Activated T-helper 17 cell treated with anti-CD3 and anti-CD28 coated beads, Interleukin-2, amount 50 U/mL, for 72 hours (primary cell): ENCODE data around the gene IQCB1. TPM values are rescaled to one million over a fixed set of nuclear protein-coding genes. Genes with fewer than 3 reads are reported as not detected.
A peak's percentile ranks its signal among the peaks of the same experiment; 100 is the strongest.
"Not testable (repeated sequence)": the region's sequence is repeated elsewhere in the genome, so short reads cannot be mapped to it uniquely, and the experiment has no call there.

ENCODE experiments used
- ATAC-seq: fragments of 150-1000 bp; cut with Tn5 transposase; replicated peaks from 2 replicates; pipeline ENCODE4 v1.10.0; 2021; ENCODE audit warnings: mild to moderate bottlenecking, moderate library complexity
- H3K27ac Mint-ChIP-seq: one replicate; pipeline ENCODE4 v1.8.0; 2022; ENCODE audit warnings: mixed read lengths
- H3K27me3 Mint-ChIP-seq: one replicate; pipeline ENCODE4 v1.8.0; 2022; ENCODE audit warnings: mixed read lengths
- H3K36me3 Mint-ChIP-seq: one replicate; pipeline ENCODE4 v1.8.0; 2022; ENCODE audit warnings: low read depth, mild to moderate bottlenecking, mixed read lengths
- H3K4me1 Mint-ChIP-seq: one replicate; pipeline ENCODE4 v1.8.0; 2022; ENCODE audit warnings: mixed read lengths
- H3K4me3 Mint-ChIP-seq: one replicate; pipeline ENCODE4 v1.8.0; 2022; ENCODE audit warnings: mild to moderate bottlenecking, mixed read lengths
- H3K9me3 Mint-ChIP-seq: one replicate; pipeline ENCODE4 v1.8.0; 2022; ENCODE audit warnings: mixed read lengths
- total RNA-seq, 2 donors: library from RNA; stranded (reverse); gene quantifications; one replicate each; pipeline ENCODE4 v1.2.3, GENCODE V29; 2022

The IQCB1 gene
- total RNA-seq, 2 donors from 2014 or later: 41.7 to 47.5 TPM

DNA sequence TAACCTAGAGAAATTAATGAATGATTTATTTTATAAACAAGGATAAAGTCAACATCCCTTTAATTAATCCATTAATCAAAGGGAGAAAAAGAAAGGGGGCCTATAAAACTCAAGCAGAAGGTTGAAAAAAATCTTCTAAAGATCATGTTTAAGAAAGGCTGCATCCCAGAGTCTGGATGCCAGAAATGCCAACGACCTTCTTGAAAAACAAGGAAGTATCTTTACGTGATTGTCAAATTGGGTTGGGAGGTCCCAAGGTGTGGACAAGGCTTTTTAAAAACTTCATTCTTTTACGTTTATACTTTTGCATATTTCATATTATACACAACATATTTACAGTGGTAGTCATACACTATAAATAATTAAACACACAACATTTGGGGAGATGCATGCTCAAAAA, 86.9 kb downstream of the IQCB1 start:
- no peak overlapping the region for H3K4me3 Mint-ChIP-seq
- peaks cover 3% of the 10 kb centered on the region for H3K36me3 Mint-ChIP-seq
- peaks cover 3% of the 10 kb centered on the region for H3K4me1 Mint-ChIP-seq
- H3K27me3 Mint-ChIP-seq: peaks cover 9% of the 10 kb centered on the region
- ATAC-seq: no peak
- no peak overlapping the region for H3K27ac Mint-ChIP-seq
- no peaks in the 10 kb centered on the region for H3K9me3 Mint-ChIP-seq

DNA sequence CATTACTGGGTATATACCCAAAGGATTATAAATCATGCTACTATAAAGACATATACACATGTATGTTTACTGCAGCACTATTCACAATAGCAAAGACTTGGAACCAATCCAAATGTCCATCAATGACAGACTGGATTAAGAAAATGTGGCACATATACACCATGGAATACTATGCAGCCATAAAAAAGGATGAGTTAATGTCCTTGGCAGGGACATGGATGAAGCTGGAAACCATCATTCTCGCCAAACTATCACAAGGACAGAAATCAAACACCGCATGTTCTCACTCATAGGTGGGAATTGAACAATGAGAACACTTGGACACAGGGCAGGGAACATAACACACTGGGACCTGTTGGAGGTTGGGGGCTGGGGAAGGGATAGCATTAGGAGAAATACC, 91.8 kb downstream of the IQCB1 start:
- H3K27ac Mint-ChIP-seq, H3K9me3 Mint-ChIP-seq, ATAC-seq, H3K4me3 Mint-ChIP-seq, H3K27me3 Mint-ChIP-seq: not testable (repeated sequence)
- Mint-ChIP-seq H3K36me3 (peaks cover 29% of the 10 kb centered on the region), H3K4me1 (peaks cover 24% of the 10 kb centered on the region)

DNA sequence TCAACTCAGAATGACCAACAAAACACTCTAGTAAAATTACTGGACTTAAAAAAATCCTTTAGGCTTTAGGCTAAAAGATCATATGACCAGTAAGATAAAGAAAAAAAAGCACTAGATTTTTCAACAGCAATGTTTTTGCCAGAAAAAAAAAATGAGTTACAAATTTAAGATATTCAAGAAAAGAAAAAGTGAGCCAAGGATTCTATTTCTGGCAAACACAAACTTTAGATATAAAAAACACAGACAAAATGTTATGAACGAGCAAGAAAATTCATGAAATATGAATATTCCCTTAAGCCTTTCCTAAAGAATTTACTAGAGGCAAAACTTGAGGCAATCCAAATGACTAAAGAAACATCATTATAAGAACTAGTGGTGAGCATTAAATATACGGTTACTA, 94.0 kb downstream of the IQCB1 start:
- H3K36me3 Mint-ChIP-seq: peaks cover 45% of the 10 kb centered on the region

DNA sequence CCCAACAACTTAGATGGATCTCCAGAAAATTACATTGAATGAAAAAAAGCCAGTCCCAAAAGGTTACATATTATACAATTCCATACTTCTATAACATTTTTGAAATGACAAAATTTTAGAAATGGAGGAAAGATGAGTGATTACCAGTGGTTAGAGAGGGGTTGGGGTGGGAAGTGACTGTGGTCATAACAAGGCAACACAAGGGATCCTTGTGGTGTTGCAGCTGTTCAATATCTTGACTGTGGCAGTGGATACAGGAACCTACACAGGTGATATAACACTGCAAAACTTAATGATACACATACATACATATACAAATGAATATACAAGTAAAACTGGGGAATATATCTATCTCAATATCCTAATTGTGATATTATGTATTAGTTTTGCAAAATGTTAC, 95.0 kb downstream of the IQCB1 start:
- Mint-ChIP-seq H3K36me3 (peaks cover 45% of the 10 kb centered on the region), H3K9me3 (no peaks in the 10 kb centered on the region), H3K27me3 (no peaks in the 10 kb centered on the region), H3K27ac (no peak overlapping the region), H3K4me1 (peaks cover 42% of the 10 kb centered on the region), H3K4me3 (no peak overlapping the region)
- ATAC-seq: no peak

More for the DNA sequence above, 94.0 kb downstream of the IQCB1 start:
- H3K27me3 Mint-ChIP-seq: no peaks in the 10 kb centered on the region
- H3K4me3 Mint-ChIP-seq: no peak overlapping the region
- no peaks in the 10 kb centered on the region for H3K9me3 Mint-ChIP-seq
- H3K4me1 Mint-ChIP-seq: peaks cover 32% of the 10 kb centered on the region
- H3K27ac Mint-ChIP-seq: no peak overlapping the region
- no peak for ATAC-seq

DNA sequence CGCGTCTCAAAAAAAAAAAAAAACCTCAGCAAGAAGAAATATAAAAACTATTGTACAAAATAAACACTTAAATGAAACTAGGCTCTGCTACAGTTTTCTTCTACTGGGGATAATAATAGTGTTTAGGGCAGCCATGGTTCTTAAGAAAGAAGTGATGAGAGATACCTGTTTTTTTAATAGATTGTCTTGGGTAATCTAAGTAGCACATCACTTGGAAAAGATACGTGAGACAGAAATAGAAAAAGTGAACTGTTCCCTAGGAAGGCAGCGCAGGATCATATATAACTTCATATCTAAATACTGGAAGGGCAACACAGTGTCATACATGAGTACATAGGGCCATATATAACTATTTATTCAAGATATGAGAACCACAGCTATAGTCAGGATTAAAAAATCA, 97.2 kb downstream of the IQCB1 start:
- Mint-ChIP-seq H3K4me1 (peaks cover 44% of the 10 kb centered on the region), H3K9me3 (no peaks in the 10 kb centered on the region), H3K27ac (no peak overlapping the region), H3K4me3 (no peak overlapping the region), H3K27me3 (no peaks in the 10 kb centered on the region), H3K36me3 (peaks cover 43% of the 10 kb centered on the region)
- ATAC-seq: no peak

DNA sequence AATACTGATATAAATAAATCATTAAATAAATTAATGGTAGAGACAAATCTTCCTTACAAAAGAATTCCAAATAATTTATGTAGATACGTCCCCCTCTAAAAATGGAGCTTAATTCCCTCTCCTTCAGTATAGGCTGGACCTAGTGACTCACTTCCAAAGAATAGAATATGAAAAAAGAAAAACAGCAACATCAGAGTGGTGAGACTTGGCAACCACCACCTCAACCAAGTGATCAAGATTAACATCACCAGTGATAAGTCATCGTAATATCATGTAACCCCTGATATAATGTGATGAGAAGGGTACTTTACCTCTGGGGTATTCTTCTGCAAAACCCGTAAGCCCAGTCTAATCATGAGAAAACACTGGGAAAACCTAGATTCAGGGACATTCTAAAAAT, 98.7 kb downstream of the IQCB1 start:
- Mint-ChIP-seq H3K9me3 (no peaks in the 10 kb centered on the region), H3K36me3 (peaks cover 41% of the 10 kb centered on the region), H3K27ac (peak overlapping the region; percentile 78), H3K4me1 (peaks cover 43% of the 10 kb centered on the region), H3K4me3 (peak overlapping the region; percentile 53), H3K27me3 (no peaks in the 10 kb centered on the region)
- ATAC-seq: peak; percentile 79

DNA sequence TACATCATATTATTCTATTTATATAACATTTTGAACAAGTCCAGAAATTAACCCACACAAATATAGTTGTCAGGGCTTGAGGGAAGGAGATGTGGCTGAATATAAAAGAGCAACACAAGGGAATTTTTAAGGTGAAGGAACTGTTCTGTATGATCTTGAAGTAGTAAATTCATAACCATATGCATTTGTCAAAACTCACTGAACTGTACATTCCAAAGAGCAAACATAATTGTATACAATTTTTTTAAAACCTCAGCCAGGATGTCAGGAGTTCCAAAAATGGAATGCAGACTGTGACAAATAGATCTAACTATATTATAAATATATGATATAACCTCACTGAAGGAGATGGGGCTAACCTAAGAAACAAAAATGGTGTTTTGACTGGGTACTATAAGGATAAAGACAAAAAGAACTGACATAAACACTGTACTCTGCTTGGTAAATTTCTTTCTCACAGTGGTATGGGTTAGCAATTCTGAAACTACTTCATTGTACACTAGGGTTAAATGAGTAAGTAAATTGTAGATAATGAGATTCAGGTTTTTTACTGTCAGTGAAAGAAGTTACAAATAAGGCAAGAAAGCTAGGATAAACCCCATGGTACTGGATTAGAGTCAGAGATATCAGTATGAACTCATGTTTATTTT, 99.7 kb downstream of the IQCB1 start:
- peaks cover 40% of the 10 kb centered on the region for H3K4me1 Mint-ChIP-seq
- peak overlapping the region; percentile 78 for H3K27ac Mint-ChIP-seq
- peak overlapping the region; percentile 53 for H3K4me3 Mint-ChIP-seq
- peak; percentile 92 for ATAC-seq
- H3K27me3 Mint-ChIP-seq: no peaks in the 10 kb centered on the region
- H3K9me3 Mint-ChIP-seq: no peaks in the 10 kb centered on the region
- H3K36me3 Mint-ChIP-seq: peaks cover 49% of the 10 kb centered on the region

DNA sequence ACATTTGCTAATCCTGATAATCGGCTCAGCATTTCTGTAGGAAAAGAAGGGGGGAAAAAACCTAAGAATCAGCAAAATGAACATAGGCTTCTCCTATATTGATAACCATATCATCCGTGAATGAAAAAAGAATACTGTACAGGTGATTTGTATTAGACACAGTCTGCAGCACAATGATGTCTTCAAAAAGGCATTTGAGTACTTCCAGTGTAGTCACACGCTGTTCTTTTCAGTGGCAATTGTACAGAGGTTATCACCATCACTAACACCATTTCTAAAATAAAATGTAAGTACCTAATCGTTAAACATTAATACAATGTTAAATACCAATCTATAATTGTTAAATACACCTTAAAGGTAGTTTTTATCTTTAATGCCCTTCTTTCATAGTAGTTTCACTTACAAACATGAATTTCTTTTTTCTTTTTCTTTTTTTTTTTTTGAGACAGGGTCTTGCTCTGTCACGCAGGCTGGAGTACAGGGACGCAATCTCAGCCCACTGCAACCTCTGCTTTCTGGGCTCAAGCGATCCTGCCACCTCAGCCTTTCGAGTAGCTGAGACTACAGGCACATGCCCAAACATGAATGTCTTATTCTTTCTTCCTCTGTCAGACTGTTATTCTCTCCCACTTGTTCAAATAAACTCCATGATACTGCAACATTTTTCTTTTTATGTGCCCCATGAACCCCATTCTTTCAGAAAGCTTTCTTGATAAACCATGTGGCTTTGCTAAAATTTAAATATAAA, 103.7 kb downstream of the IQCB1 start:
- H3K27ac Mint-ChIP-seq: no peak overlapping the region
- peaks cover 60% of the 10 kb centered on the region for H3K36me3 Mint-ChIP-seq
- no peaks in the 10 kb centered on the region for H3K27me3 Mint-ChIP-seq
- H3K9me3 Mint-ChIP-seq: no peaks in the 10 kb centered on the region
- H3K4me3 Mint-ChIP-seq: no peak overlapping the region
- H3K4me1 Mint-ChIP-seq: peaks cover 17% of the 10 kb centered on the region
- ATAC-seq: no peak

DNA sequence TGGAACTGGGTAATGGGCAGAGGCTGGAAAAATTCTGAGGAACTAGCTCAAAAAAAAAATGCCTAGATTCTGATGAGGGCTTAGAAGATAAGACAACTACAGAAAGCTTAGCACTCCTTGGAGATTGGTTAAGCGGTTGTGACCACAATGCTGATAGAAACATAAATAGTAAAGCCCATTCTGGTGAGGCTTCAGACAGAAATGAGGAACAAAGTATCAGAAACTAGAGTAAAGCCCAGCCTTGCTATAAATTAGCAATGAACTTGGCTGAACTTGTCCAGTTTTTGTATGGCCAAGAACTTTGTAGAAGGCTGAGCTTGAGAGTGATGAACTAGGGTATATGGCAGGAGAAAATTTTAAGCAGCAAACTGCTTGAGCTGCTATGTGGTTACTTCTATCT, 110.7 kb downstream of the IQCB1 start:
- Mint-ChIP-seq H3K36me3 (peaks cover 99% of the 10 kb centered on the region), H3K27me3 (no peaks in the 10 kb centered on the region), H3K9me3 (no peaks in the 10 kb centered on the region), H3K4me3 (no peak overlapping the region), H3K4me1 (peaks cover 8% of the 10 kb centered on the region), H3K27ac (no peak overlapping the region)
- no peak for ATAC-seq

DNA sequence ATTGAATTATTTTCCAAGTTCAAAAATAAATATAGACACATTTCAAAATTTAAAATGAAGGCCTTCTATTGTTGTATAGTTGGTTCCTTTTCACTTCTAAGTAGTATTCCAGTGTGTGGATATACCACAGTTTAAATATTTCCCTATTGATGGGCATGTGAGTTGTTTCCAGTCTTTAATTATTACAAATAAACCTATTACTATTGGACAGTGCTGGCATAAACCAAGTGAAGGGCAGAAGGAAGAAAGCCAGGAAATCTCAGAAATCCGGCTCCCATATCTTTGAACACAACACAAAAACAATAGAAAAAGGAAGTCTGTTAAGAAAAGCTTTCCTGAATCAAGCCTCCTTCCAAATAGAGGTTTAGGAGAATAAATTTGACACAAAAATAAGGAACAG, 111.4 kb downstream of the IQCB1 start:
- Mint-ChIP-seq H3K4me3 (no peak overlapping the region), H3K36me3 (peaks cover 97% of the 10 kb centered on the region), H3K9me3 (no peaks in the 10 kb centered on the region), H3K27ac (no peak overlapping the region), H3K4me1 (peaks cover 11% of the 10 kb centered on the region), H3K27me3 (no peaks in the 10 kb centered on the region)
- ATAC-seq: no peak

DNA sequence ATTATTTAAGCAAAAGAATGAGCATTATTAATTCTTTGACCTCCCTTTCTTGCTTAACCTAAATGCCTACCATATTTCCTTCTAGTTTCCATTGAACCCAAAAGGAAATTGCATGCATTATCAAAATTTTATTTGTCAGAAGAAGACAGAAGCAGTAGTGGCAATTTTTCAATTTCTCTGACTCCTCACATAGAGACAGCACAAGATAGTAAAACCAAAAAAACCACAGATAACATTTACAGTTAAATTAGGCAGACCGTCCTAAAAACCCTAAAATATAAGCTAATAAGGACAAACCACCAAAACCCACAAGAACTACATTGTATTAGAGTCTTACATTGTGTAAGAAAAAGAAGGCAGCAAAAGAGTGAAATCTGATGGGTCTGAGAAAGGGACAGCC, 112.4 kb downstream of the IQCB1 start:
- ATAC-seq: no peak
- H3K4me1 Mint-ChIP-seq: peaks cover 15% of the 10 kb centered on the region
- H3K27ac Mint-ChIP-seq: peak overlapping the region; percentile 3
- H3K9me3 Mint-ChIP-seq: no peaks in the 10 kb centered on the region
- H3K36me3 Mint-ChIP-seq: peaks cover 97% of the 10 kb centered on the region
- no peaks in the 10 kb centered on the region for H3K27me3 Mint-ChIP-seq
- H3K4me3 Mint-ChIP-seq: no peak overlapping the region

DNA sequence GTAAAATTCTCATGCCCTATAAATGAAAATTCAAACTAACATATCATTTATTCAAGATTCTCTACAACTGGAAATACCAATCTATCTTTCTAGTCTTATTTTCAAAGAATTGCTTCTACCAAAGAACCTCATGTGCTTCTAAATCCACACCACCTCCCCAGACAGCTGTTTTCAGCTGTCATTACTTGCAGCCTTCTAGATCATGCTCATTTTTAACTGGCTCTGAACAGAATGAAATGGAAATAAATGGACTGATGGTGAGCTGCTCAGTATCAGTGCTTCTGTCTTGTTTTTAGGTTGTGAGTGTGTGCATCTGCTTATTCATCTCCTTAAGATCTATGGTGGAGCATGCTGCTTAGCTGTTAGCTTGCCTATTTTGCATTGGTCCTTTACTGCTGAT, 114.7 kb downstream of the IQCB1 start:
- Mint-ChIP-seq H3K36me3 (peaks cover 98% of the 10 kb centered on the region), H3K9me3 (no peaks in the 10 kb centered on the region), H3K4me3 (no peak overlapping the region), H3K27ac (no peak overlapping the region), H3K4me1 (peaks cover 19% of the 10 kb centered on the region), H3K27me3 (no peaks in the 10 kb centered on the region)
- no peak for ATAC-seq

Other genes with a start within 250 kb of the IQCB1 start
- gene FBXO40, start 241.7 kb downstream of the IQCB1 start, total RNA-seq: not detected
- 100 to 1,000 TPM; 255 to 289 TPM for gene HCLS1, start 174.2 kb downstream of the IQCB1 start, total RNA-seq
- 10 to 100 TPM; 29.7 to 39.1 TPM for gene GOLGB1, start 85.3 kb downstream of the IQCB1 start, total RNA-seq
- gene EAF2, start 149 bp upstream of the IQCB1 start, total RNA-seq: 10 to 100 TPM; 20.8 to 33.0 TPM
- gene SLC15A2, start 59.3 kb upstream of the IQCB1 start, total RNA-seq: 1 to 10 TPM; 7.1 to 7.5 TPM
- 1 to 10 TPM in 1 of 2 donors, under 1 TPM in 1; 0.21 to 1.4 TPM for gene ILDR1, start 187.2 kb upstream of the IQCB1 start, total RNA-seq
- gene CD86, start 220.3 kb upstream of the IQCB1 start, total RNA-seq: 1 to 10 TPM; 1.8 to 4.4 TPM